Cardiac fibroblast (primary cell): ENCODE data around the gene ZBTB9.

Experiments
- DNase-seq, 2 donors: peaks; one replicate each; pipeline versions ENCODE4 v3.0.0 to v3.0.0-alpha.2; 2010; ENCODE audit warnings: low read depth in 2 of 2
- H3K4me3 ChIP-seq, 2 donors: replicated peaks in 1 of 2; 1 replicate in 1 of 2; 2 replicates in 1 of 2; pipeline ENCODE4 v1.5.1; 2011; ENCODE audit warnings: low read depth in 2 of 2, low read length in 2 of 2, mild to moderate bottlenecking in 2 of 2, moderate library complexity in 1 of 2
- TF ChIP-seq, protein P1 (sequence below): IDR thresholded peaks from one replicate; pipeline ENCODE4 v1.5.1; 2011; ENCODE audit warnings: low read depth, mild to moderate bottlenecking, low read length, inconsistent platforms

The ZBTB9 gene

DNA sequence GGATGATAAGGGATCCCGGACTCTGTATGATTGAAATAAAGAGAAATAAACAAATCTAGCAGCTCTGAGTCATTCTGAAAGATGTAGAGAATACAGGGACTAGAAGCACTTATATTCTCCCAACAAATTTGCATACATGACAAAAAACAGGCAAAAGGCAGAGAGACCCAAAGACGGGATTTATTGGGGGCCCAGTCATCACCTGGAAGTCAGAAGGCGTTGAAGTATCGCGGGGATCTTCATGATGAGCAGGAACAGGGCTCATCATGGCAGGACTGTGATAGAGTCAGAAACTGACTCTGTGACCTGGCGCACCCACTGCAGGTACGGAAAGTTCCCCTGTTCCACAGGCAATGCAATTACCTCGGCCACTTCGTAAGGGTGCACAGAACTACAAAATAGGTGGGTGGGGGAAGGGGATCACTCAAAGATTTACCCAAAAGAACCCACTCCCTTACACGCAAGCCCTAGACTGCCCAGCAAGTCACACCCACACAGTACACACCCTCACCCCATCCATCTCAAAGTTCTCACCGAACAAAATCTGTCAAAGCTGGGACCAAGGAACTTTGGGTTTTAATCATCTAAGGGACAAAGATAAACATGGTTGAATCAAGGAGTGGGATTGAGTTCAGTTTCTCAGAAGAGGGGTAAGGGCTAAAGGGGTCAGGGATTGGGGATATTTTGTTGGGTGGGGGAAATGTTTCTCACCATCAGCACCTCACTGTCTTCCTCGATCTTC lies 37.8 kb upstream of the ZBTB9 start:
- H3K4me3 ChIP-seq: peak overlapping the region; percentile 81 to 91
- DNase-seq: no peak
- TF ChIP-seq, protein P1, sequence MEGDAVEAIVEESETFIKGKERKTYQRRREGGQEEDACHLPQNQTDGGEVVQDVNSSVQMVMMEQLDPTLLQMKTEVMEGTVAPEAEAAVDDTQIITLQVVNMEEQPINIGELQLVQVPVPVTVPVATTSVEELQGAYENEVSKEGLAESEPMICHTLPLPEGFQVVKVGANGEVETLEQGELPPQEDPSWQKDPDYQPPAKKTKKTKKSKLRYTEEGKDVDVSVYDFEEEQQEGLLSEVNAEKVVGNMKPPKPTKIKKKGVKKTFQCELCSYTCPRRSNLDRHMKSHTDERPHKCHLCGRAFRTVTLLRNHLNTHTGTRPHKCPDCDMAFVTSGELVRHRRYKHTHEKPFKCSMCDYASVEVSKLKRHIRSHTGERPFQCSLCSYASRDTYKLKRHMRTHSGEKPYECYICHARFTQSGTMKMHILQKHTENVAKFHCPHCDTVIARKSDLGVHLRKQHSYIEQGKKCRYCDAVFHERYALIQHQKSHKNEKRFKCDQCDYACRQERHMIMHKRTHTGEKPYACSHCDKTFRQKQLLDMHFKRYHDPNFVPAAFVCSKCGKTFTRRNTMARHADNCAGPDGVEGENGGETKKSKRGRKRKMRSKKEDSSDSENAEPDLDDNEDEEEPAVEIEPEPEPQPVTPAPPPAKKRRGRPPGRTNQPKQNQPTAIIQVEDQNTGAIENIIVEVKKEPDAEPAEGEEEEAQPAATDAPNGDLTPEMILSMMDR: no peak

DNA sequence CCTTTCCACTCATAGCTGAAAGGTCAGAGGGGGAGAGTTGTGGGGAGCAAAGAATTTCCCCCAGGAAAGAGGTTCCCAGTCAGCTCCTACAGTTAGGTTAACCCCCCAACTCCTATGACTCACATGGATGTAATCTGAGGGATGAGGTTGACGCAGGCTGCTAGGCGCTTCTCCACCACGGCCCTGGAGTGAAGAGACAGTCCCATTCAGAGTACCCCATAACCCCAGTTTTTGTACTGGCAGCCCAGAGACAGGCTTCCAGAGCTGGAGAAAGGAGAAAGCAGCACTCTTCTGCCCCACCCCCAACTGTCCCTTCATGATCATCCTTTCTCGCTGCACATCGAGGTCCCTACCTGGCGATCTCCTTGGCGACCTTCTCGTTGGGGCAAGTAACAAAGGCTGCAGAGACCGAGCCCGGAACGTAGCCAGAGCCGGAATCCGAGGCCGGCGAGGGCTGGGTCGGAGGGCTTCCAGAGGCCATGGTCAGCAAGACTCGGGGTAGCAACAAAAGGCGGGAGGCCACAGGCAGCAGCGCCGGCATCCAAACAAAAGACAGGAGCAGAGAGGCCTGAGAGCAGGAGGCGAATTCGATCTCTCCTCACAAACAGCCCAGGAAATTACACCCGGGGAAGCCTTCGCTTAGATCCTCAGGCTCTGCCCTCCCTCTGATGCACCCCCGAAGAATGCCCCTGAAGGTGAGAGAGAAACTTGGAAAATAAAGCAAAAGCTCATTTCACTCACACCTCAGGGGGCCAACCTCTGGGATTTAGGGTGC lies 37.1 kb upstream of the ZBTB9 start:
- TF ChIP-seq, protein P1: no peak
- peak overlapping the region; percentile 81 to 91 for H3K4me3 ChIP-seq
- DNase-seq: peak; percentile 74 to 87

DNA sequence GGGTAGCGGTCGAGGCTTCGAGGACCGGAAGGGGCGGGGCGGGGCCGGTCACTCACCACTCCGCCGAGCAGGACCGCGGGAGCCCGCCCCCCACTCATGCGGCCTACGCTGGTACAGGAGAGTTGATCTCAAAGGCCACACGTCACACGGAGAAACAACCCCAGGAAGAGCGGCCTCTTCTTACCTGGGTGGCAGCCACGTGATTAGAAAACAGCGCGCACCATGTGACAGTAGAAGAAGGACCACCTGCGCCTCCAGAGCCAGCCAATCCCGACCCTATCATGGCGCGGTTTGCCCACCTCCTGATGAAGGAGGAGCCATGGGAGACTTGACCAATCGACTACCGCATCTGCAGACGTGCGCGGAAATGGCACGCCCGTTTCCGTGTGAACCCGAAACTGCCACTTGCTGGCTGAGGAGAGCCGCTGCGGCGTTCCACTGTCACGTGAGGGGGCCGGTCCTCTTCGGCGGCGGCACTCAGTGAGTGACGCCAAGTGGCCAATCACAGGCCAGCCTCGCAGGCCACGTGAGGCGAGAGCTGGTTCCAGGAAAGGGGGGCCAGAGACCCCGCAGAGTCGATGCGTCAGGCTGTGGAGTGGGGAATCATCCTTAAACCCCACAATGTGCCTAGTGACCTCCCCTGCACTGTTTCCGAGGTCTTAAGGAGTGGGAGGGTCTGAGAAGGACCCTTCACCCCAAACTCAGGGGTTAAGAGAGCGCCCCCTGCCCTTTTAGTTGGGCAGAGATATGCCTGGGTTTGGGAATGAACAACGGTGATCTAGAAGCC lies 36.3 kb upstream of the ZBTB9 start, which contains the start of gene CUTA:
CUTA (minus strand) TSS at position 205 of the 787 bp plus-strand sequence; CDS start at position 98, 107 bp downstream.
- peak; percentile 100 for DNase-seq
- H3K4me3 ChIP-seq: peak within 1 kb of the TSS; percentile 81 to 91
- TF ChIP-seq, protein P1: peak; percentile 5

DNA sequence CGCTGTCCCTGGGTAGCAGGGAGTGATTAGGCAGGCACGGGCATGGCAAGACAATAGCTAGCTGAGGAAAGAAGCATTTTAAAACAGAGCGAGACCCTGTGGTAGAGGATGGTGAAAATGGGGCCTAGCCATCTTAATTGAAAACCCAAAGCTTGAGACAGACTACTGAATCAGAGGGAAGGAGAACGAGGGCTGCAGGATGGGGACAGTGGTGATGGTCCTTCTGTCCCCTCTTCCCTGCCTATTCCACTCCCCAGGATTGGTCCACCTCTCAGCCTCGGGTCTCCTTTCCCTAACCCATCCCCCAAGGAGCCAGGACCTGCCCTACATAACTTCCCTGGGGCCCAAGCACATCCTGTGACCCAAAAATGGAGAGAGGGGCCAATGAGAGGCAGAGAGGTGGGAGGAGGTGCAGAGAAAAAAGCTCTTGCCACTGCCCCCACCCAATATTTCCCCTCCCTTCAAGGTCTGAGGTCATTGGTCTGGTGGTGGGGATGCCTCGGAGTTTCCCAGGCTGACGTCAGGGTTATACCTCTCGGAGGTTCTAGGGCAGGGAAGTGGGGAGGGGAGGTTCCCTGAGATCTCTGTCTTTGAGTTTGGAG lies 35.6 kb upstream of the ZBTB9 start:
- peak; percentile 41 to 42 for DNase-seq
- peak overlapping the region; percentile 23 to 39 for H3K4me3 ChIP-seq

DNA sequence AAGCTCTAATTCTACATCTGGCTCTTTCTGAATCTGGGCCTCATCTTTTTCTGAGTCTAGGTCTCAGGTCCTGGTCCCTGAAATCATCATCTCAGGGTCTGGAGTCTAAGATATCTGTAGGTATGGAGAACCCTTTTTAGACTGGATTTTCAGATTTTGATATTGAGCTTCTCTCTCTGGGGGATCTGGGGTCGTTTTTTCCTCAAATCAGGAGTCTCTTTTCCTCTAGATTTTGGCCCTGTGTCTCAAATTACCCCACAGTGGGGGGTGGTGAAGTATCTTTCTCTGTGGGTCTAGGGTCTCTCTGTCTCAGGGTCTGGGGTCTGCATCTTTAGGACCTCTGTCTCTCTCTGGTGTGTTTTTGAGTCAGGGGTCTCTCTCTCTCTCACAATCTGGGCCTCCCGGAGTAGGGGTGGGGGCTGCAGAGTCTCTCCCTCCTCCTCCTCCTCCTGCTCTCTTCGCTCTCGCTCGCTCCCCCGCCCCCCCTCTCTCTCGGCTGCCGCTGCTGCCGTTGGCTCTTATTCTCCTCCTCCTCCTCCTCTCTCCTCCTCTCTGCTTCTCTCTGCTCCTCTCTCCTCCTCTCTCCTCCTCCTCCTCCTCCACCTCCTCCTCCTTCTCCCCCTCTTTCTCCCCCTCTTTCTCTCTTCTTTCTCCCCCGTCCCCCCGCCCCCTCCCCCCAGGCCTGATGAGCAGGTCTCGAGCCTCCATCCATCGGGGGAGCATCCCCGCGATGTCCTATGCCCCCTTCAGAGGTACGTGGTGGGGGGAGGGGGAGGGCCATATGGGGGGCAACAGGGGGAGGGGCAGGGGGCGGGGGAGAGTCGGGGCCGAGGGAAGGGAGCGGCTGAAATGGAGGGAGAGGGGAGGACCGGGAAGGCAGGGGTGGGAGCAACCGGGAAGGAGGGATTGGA lies 34.5 kb upstream of the ZBTB9 start, which contains the start of gene SYNGAP1:
SYNGAP1 (plus strand) TSS at position 486 of the 911 bp plus-strand sequence; CDS start at position 686, 200 bp downstream.
- TF ChIP-seq, protein P1: no peak
- peak; percentile 33 to 82 for DNase-seq
- peak within 1 kb of the TSS; percentile 42 to 44 for H3K4me3 ChIP-seq

More for the DNA sequence above, 35.6 kb upstream of the ZBTB9 start:
- TF ChIP-seq, protein P1: no peak
